Measurements from ENCODE around the gene CXCL10. TPM values are rescaled to one million over a fixed set of nuclear protein-coding genes. Genes with fewer than 3 reads are reported as not detected.

Gene CXCL10
- total and polyA plus RNA-seq, 10 of the 15 experiments (the other 5 are each of a cell fraction or from before 2014, with no cell fraction given), result 0.46 to 19.5 (median 2.6) TPM

DNA sequence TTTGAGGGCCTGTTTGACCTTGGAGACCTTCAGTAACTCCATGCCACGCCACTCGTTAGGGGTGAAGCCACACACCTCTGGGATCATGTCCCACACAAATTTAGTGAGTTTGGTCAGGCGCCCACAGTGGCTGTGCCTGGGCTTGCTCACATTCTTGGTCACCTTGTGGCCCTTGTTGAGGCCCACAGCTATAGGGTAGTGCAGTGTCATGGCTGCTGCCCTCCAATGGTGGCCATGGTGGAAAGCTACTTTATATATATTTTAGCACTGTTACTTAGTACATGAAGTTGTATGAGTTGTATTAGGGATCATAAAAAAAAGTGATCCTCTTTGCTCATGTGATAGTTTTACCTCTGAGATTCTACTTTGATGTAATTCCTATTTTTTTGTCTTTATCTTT is 13.6 kb upstream of the CXCL10 start (continued):
- TF ChIP-seq ZNF217 (IDR thresholded peaks at IDR 0.05) (no peak), CHD4 (IDR thresholded peaks at IDR 0.05) (no peak), EZH2 (IDR thresholded peaks at IDR 0.05; ENCODE audit: borderline replicate concordance, control insufficient read depth, low read depth, low read length) (no peak), HDGF (IDR thresholded peaks at IDR 0.05) (no peak), SIX5 (IDR thresholded peaks at IDR 0.05; ENCODE audit: low read depth, low read length, severe bottlenecking) (no peak), YBX1 (IDR thresholded peaks at IDR 0.05) (no peak)

DNA sequence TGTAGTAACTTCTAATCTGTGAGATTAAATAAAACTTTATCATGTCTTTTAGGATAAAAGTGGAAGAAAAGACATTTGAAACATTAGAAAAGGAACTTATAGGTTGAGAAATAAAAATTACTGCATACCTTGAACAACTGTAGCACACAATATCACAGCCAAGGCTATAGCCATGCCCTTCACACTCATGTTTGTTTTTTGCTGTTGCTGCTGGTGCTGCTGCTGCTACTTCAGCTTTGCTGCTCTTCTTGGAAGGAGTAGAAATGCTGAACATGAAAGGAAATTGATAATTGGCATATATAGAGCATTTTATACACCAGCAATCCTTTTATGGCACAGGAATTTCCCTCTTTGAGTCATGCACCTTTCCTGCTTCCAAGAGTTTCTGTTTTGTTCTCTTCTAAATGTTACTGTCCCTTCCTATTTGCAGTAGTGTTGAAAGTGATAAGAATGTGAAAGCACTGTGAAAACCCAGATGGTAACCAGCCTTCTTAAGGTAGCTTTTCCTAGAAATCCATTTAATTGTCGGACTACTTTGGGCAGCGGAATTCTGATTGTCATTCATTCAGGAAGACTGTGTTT is 12.6 kb upstream of the CXCL10 start, which contains the start of gene CXCL11:
TSS of gene CXCL11 (minus strand) at position 272 of the 582 bp plus-strand sequence. CDS start at position 189, 83 bp downstream.
- Histone ChIP-seq H3K9me3 (replicated peaks; ENCODE audit: control insufficient read depth, insufficient read depth, low read length) (no peaks in the 10 kb centered on the region), H3K4me2 (ENCODE audit: control insufficient read depth, insufficient read depth) (no peak within 1 kb of the TSS; the same call in 1 of the 2 replicates), H3K4me1 (ENCODE audit: control insufficient read depth, insufficient read depth, low read length) (no peaks in the 10 kb centered on the region), H3K27me3 (replicated peaks in 1 of 2; ENCODE audit: control insufficient read depth in 2 of 2, insufficient read depth in 2 of 2, low read length in 1 of 2) (no peaks in the 10 kb centered on the region; a peak in 1 of 4 replicates), H3K79me2 (ENCODE audit: control insufficient read depth, insufficient read depth, low read length) (no peaks in the 10 kb centered on the region), H3K27ac (ENCODE audit: control insufficient read depth, insufficient read depth) (no peak within 1 kb of the TSS), H4K20me1 (ENCODE audit: control insufficient read depth, insufficient read depth) (no peaks in the 10 kb centered on the region), H2AFZ (ENCODE audit: control insufficient read depth, low read depth, low read length) (no peak within 1 kb of the TSS), H3K4me3 (no peak within 1 kb of the TSS), H3K9ac (ENCODE audit: control insufficient read depth, insufficient read depth, low read length) (no peak within 1 kb of the TSS), H3K36me3 (ENCODE audit: control insufficient read depth in 2 of 2, insufficient read depth in 2 of 2, low read length in 1 of 2) (no peaks in the 10 kb centered on the region)
- intact Hi-C loops (cut with micrococcal nuclease; ENCODE audit: unreplicated experiment), result no loop called here
- FAIRE-seq (peak; percentile 7), DNase-seq (ENCODE audit: low read depth, low spot score) (no peak), ATAC-seq (no peak)
- 95% methylated on average over 2 of the region's 2 CpGs for WGBS (ENCODE audit: insufficient coverage, insufficient replicate concordance, low lambda C conversion rate, missing lambda C conversion rate)
- in situ Hi-C loops (cut with MboI), result no loop called here
- ChIA-PET CTCF (interaction anchor here (0.7 to 3.9 kb wide), 5 partner anchors 19 to 140 kb away, joined by 3 to 20 read pairs (median 3); no protein-coding TSS in a partner anchor), POLR2A (no interaction called here), SMC1A (ENCODE audit: uncharacterized antibody, unreplicated experiment) (interaction anchor here (1.0 to 3.3 kb wide), 4 partner anchors 16 to 40 kb away, joined by 3 to 13 read pairs (median 9); no protein-coding TSS in a partner anchor), RAD21 (ENCODE audit: unreplicated experiment) (interaction anchor here (1.6 kb wide), 1 partner anchor 32 kb away, joined by 4 read pairs; no protein-coding TSS in a partner anchor)
- TF ChIP-seq ZNF217 (IDR thresholded peaks at IDR 0.05) (no peak), RBBP5 (conservative IDR thresholded peaks at IDR 0.05) (no peak), ZNF24 (IDR thresholded peaks at IDR 0.05) (no peak), RELA (IDR thresholded peaks at IDR 0.05; ENCODE audit: borderline replicate concordance, partially characterized antibody) (no peak), NR2C1 (IDR thresholded peaks at IDR 0.05) (no peak), RB1 (IDR thresholded peaks at IDR 0.05; ENCODE audit: borderline replicate concordance) (no peak), TBL1XR1 (IDR thresholded peaks at IDR 0.05; ENCODE audit: low read depth, low read length) (no peak), IRF4 (IDR thresholded peaks at IDR 0.05; ENCODE audit: low read depth, low read length) (no peak), POLR2AphosphoS5 (IDR thresholded peaks at IDR 0.05; ENCODE audit: low read length) (no peak)
- TF ChIP-seq, protein P1, sequence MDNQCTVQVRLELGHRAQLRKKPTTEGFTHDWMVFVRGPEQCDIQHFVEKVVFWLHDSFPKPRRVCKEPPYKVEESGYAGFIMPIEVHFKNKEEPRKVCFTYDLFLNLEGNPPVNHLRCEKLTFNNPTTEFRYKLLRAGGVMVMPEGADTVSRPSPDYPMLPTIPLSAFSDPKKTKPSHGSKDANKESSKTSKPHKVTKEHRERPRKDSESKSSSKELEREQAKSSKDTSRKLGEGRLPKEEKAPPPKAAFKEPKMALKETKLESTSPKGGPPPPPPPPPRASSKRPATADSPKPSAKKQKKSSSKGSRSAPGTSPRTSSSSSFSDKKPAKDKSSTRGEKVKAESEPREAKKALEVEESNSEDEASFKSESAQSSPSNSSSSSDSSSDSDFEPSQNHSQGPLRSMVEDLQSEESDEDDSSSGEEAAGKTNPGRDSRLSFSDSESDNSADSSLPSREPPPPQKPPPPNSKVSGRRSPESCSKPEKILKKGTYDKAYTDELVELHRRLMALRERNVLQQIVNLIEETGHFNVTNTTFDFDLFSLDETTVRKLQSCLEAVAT (IDR thresholded peaks at IDR 0.05), result no peak
- TF ChIP-seq, protein P2, sequence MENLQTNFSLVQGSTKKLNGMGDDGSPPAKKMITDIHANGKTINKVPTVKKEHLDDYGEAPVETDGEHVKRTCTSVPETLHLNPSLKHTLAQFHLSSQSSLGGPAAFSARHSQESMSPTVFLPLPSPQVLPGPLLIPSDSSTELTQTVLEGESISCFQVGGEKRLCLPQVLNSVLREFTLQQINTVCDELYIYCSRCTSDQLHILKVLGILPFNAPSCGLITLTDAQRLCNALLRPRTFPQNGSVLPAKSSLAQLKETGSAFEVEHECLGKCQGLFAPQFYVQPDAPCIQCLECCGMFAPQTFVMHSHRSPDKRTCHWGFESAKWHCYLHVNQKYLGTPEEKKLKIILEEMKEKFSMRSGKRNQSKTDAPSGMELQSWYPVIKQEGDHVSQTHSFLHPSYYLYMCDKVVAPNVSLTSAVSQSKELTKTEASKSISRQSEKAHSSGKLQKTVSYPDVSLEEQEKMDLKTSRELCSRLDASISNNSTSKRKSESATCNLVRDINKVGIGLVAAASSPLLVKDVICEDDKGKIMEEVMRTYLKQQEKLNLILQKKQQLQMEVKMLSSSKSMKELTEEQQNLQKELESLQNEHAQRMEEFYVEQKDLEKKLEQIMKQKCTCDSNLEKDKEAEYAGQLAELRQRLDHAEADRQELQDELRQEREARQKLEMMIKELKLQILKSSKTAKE (IDR thresholded peaks at IDR 0.05; ENCODE audit: low read depth, poor library complexity, severe bottlenecking), result no peak
- BruUV-seq (replicated peaks), result no TSS peak

Data from GM12878 (cell line).